ENCODE data around the gene KIAA2012.

The KIAA2012 gene

GRCh38 chr2:202064881-202065230, 8.2 kb upstream of the KIAA2012 start:
- Histone ChIP-seq H3K4me1 (ENCODE audit: control insufficient read depth, insufficient read depth, low read depth, low read length) (no peaks in the 10 kb centered on the region), H4K91ac (ENCODE audit: low read length) (no peak overlapping the region), H3K14ac (ENCODE audit: low read length in 2 of 2) (no peak overlapping the region), H3K9me3 (ENCODE audit: control insufficient read depth, low read length) (no peaks in the 10 kb centered on the region), H3K27me3 (ENCODE audit: control insufficient read depth in 1 of 2, insufficient read depth in 1 of 2, low read length in 2 of 2) (no peaks in the 10 kb centered on the region), H3K79me1 (replicated peaks; ENCODE audit: low read length, poor library complexity, severe bottlenecking) (no peaks in the 10 kb centered on the region), H2BK15ac (ENCODE audit: low read depth, poor library complexity, severe bottlenecking) (no peak overlapping the region), H3K4ac (ENCODE audit: low read depth in 1 of 2, low read length in 2 of 2) (no peak overlapping the region), H2AFZ (ENCODE audit: low read depth, low read length) (no peak overlapping the region), H3K18ac (ENCODE audit: low read depth in 1 of 2, low read length in 2 of 2) (no peak overlapping the region), H2BK5ac (ENCODE audit: low read depth, low read length, poor library complexity, severe bottlenecking) (no peak overlapping the region), H3K36me3 (ENCODE audit: control insufficient read depth in 1 of 2, insufficient read depth in 2 of 2, low read depth in 1 of 2, low read length in 2 of 2) (no peaks in the 10 kb centered on the region), H2BK120ac (ENCODE audit: low read depth, low read length) (no peak overlapping the region), H3K4me2 (ENCODE audit: low read length, poor library complexity, severe bottlenecking) (no peak overlapping the region), H2BK12ac (ENCODE audit: low read length in 2 of 2) (no peak overlapping the region), H4K8ac (ENCODE audit: low read length) (no peak overlapping the region), H3K9ac (ENCODE audit: low read length) (no peak overlapping the region), H3K23ac (ENCODE audit: low read length in 2 of 2) (no peak overlapping the region), H3K4me3 (ENCODE audit: insufficient read depth in 1 of 2, low read depth in 1 of 2, low read length in 2 of 2) (no peak overlapping the region), H3K27ac (ENCODE audit: low read length, poor library complexity, severe bottlenecking) (no peak overlapping the region), H2AK5ac (ENCODE audit: low read length, severe bottlenecking) (no peak overlapping the region)
- 95% methylated on average over 3 of the region's 3 CpGs for WGBS
- no peak for DNase-seq

DNA sequence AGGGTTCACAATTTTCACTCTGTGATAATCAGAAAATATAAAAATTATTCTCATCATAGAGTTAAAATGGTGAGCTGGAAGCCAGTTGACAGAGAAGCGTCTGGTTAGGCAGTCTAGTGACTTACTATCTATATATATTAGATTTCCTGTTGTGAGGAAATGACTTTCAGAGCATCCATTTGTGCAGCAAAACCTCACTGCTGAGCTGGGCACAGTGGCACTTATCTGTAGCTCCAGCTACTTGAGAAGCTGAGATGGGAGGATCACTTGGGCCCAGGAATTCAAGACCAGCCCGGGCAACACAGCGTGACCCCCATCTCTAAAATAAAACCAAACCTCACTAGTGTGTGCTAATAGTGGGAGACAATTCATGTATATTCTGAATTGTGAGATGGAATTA, 7.2 kb upstream of the KIAA2012 start:
- no peak overlapping the region for H4K91ac ChIP-seq (ENCODE audit: low read length)
- no peak overlapping the region for H2AFZ ChIP-seq (ENCODE audit: low read depth, low read length)
- no peak overlapping the region for H4K8ac ChIP-seq (ENCODE audit: low read length)
- no peak overlapping the region for H2BK15ac ChIP-seq (ENCODE audit: low read depth, poor library complexity, severe bottlenecking)
- H2BK120ac ChIP-seq (ENCODE audit: low read depth, low read length): no peak overlapping the region
- no peak overlapping the region for H2BK5ac ChIP-seq (ENCODE audit: low read depth, low read length, poor library complexity, severe bottlenecking)
- no peaks in the 10 kb centered on the region for H3K27me3 ChIP-seq (ENCODE audit: control insufficient read depth in 1 of 2, insufficient read depth in 1 of 2, low read length in 2 of 2)
- no peak overlapping the region for H3K4me2 ChIP-seq (ENCODE audit: low read length, poor library complexity, severe bottlenecking)
- H3K79me1 ChIP-seq (replicated peaks; ENCODE audit: low read length, poor library complexity, severe bottlenecking): no peaks in the 10 kb centered on the region
- no CpG with 5 or more reads among the region's 3 CpGs for WGBS
- no peak overlapping the region for H3K27ac ChIP-seq (ENCODE audit: low read length, poor library complexity, severe bottlenecking)
- H3K9ac ChIP-seq (ENCODE audit: low read length): no peak overlapping the region
- H3K4ac ChIP-seq (ENCODE audit: low read depth in 1 of 2, low read length in 2 of 2): no peak overlapping the region
- H3K36me3 ChIP-seq (ENCODE audit: control insufficient read depth in 1 of 2, insufficient read depth in 2 of 2, low read depth in 1 of 2, low read length in 2 of 2): no peaks in the 10 kb centered on the region
- no peak overlapping the region for H3K18ac ChIP-seq (ENCODE audit: low read depth in 1 of 2, low read length in 2 of 2)
- no peaks in the 10 kb centered on the region for H3K4me1 ChIP-seq (ENCODE audit: control insufficient read depth, insufficient read depth, low read depth, low read length)
- no peak for DNase-seq
- no peak overlapping the region for H3K23ac ChIP-seq (ENCODE audit: low read length in 2 of 2)
- no peak overlapping the region for H3K14ac ChIP-seq (ENCODE audit: low read length in 2 of 2)
- H3K4me3 ChIP-seq (ENCODE audit: insufficient read depth in 1 of 2, low read depth in 1 of 2, low read length in 2 of 2): no peak overlapping the region
- no peaks in the 10 kb centered on the region for H3K9me3 ChIP-seq (ENCODE audit: control insufficient read depth, low read length)
- no peak overlapping the region for H2AK5ac ChIP-seq (ENCODE audit: low read length, severe bottlenecking)
- H2BK12ac ChIP-seq (ENCODE audit: low read length in 2 of 2): no peak overlapping the region

GRCh38 chr2:202066875-202067274, 6.2 kb upstream of the KIAA2012 start:
- Histone ChIP-seq H3K14ac (ENCODE audit: low read length in 2 of 2) (no peak overlapping the region), H3K4ac (ENCODE audit: low read depth in 1 of 2, low read length in 2 of 2) (no peak overlapping the region), H3K27me3 (ENCODE audit: control insufficient read depth in 1 of 2, insufficient read depth in 1 of 2, low read length in 2 of 2) (no peaks in the 10 kb centered on the region), H3K27ac (ENCODE audit: low read length, poor library complexity, severe bottlenecking) (no peak overlapping the region), H2BK120ac (ENCODE audit: low read depth, low read length) (no peak overlapping the region), H3K4me2 (ENCODE audit: low read length, poor library complexity, severe bottlenecking) (no peak overlapping the region), H3K4me3 (ENCODE audit: insufficient read depth in 1 of 2, low read depth in 1 of 2, low read length in 2 of 2) (no peak overlapping the region), H2BK5ac (ENCODE audit: low read depth, low read length, poor library complexity, severe bottlenecking) (no peak overlapping the region), H3K18ac (ENCODE audit: low read depth in 1 of 2, low read length in 2 of 2) (no peak overlapping the region), H2BK15ac (ENCODE audit: low read depth, poor library complexity, severe bottlenecking) (no peak overlapping the region), H2AFZ (ENCODE audit: low read depth, low read length) (no peak overlapping the region), H3K36me3 (ENCODE audit: control insufficient read depth in 1 of 2, insufficient read depth in 2 of 2, low read depth in 1 of 2, low read length in 2 of 2) (no peaks in the 10 kb centered on the region), H3K79me1 (replicated peaks; ENCODE audit: low read length, poor library complexity, severe bottlenecking) (no peaks in the 10 kb centered on the region), H3K4me1 (ENCODE audit: control insufficient read depth, insufficient read depth, low read depth, low read length) (no peaks in the 10 kb centered on the region), H4K91ac (ENCODE audit: low read length) (no peak overlapping the region), H3K9me3 (ENCODE audit: control insufficient read depth, low read length) (no peaks in the 10 kb centered on the region), H2BK12ac (ENCODE audit: low read length in 2 of 2) (no peak overlapping the region), H2AK5ac (ENCODE audit: low read length, severe bottlenecking) (no peak overlapping the region), H3K9ac (ENCODE audit: low read length) (no peak overlapping the region), H3K23ac (ENCODE audit: low read length in 2 of 2) (no peak overlapping the region), H4K8ac (ENCODE audit: low read length) (no peak overlapping the region)
- WGBS: 100% methylated on average over 1 of the region's 2 CpGs
- DNase-seq: no peak

GRCh38 chr2:202067589-202067988, 5.5 kb upstream of the KIAA2012 start:
- H3K4me3 ChIP-seq (ENCODE audit: insufficient read depth in 1 of 2, low read depth in 1 of 2, low read length in 2 of 2): no peak overlapping the region
- no peak overlapping the region for H2BK120ac ChIP-seq (ENCODE audit: low read depth, low read length)
- peaks cover 0 to 3% of the 10 kb centered on the region in 2 experiments for H3K27me3 ChIP-seq (ENCODE audit: control insufficient read depth in 1 of 2, insufficient read depth in 1 of 2, low read length in 2 of 2)
- no peaks in the 10 kb centered on the region for H3K9me3 ChIP-seq (ENCODE audit: control insufficient read depth, low read length)
- no peak overlapping the region for H3K23ac ChIP-seq (ENCODE audit: low read length in 2 of 2)
- no peak overlapping the region for H3K9ac ChIP-seq (ENCODE audit: low read length)
- H3K4me1 ChIP-seq (ENCODE audit: control insufficient read depth, insufficient read depth, low read depth, low read length): no peaks in the 10 kb centered on the region
- no peak overlapping the region for H2AFZ ChIP-seq (ENCODE audit: low read depth, low read length)
- H2BK12ac ChIP-seq (ENCODE audit: low read length in 2 of 2): no peak overlapping the region
- no peak overlapping the region for H2BK5ac ChIP-seq (ENCODE audit: low read depth, low read length, poor library complexity, severe bottlenecking)
- 100% methylated on average over 1 of the region's 1 CpG for WGBS
- H4K91ac ChIP-seq (ENCODE audit: low read length): no peak overlapping the region
- no peaks in the 10 kb centered on the region for H3K79me1 ChIP-seq (replicated peaks; ENCODE audit: low read length, poor library complexity, severe bottlenecking)
- no peak for DNase-seq
- no peak overlapping the region for H3K14ac ChIP-seq (ENCODE audit: low read length in 2 of 2)
- H2AK5ac ChIP-seq (ENCODE audit: low read length, severe bottlenecking): no peak overlapping the region
- H3K4ac ChIP-seq (ENCODE audit: low read depth in 1 of 2, low read length in 2 of 2): no peak overlapping the region
- no peak overlapping the region for H3K18ac ChIP-seq (ENCODE audit: low read depth in 1 of 2, low read length in 2 of 2)
- no peak overlapping the region for H4K8ac ChIP-seq (ENCODE audit: low read length)
- no peaks in the 10 kb centered on the region for H3K36me3 ChIP-seq (ENCODE audit: control insufficient read depth in 1 of 2, insufficient read depth in 2 of 2, low read depth in 1 of 2, low read length in 2 of 2)
- H3K4me2 ChIP-seq (ENCODE audit: low read length, poor library complexity, severe bottlenecking): no peak overlapping the region
- no peak overlapping the region for H3K27ac ChIP-seq (ENCODE audit: low read length, poor library complexity, severe bottlenecking)
- no peak overlapping the region for H2BK15ac ChIP-seq (ENCODE audit: low read depth, poor library complexity, severe bottlenecking)

Data from mesenchymal stem cell (in vitro differentiated cells and primary cell).